NB4 (cell line): ENCODE measurements around the gene TMEM94.

Experiments used
- POLR2A ChIP-seq: IDR thresholded peaks from 2 replicates; pipeline ENCODE4 v1.6.1; 2011; ENCODE audit warnings: mild to moderate bottlenecking; ENCODE audit not compliant: insufficient read length; ENCODE audit errors: extremely low read depth
- TF ChIP-seq, protein P1 (sequence below): IDR thresholded peaks from one replicate; pipeline ENCODE4 v1.5.1; 2012; ENCODE audit warnings: low read depth, low read length

- TF ChIP-seq POLR2A = no peak
- TF ChIP-seq, protein P1, sequence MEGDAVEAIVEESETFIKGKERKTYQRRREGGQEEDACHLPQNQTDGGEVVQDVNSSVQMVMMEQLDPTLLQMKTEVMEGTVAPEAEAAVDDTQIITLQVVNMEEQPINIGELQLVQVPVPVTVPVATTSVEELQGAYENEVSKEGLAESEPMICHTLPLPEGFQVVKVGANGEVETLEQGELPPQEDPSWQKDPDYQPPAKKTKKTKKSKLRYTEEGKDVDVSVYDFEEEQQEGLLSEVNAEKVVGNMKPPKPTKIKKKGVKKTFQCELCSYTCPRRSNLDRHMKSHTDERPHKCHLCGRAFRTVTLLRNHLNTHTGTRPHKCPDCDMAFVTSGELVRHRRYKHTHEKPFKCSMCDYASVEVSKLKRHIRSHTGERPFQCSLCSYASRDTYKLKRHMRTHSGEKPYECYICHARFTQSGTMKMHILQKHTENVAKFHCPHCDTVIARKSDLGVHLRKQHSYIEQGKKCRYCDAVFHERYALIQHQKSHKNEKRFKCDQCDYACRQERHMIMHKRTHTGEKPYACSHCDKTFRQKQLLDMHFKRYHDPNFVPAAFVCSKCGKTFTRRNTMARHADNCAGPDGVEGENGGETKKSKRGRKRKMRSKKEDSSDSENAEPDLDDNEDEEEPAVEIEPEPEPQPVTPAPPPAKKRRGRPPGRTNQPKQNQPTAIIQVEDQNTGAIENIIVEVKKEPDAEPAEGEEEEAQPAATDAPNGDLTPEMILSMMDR = no peak
Observed at GRCh38 chr17:75502072-75502720, 45.8 kb downstream of the TMEM94 start.
